Superior temporal gyrus (tissue), 1 donor: ENCODE measurements around the gene OR1E2.
"Not testable (repeated sequence)": the region's sequence is repeated elsewhere in the genome, so short reads cannot be mapped to it uniquely, and the experiment has no call there.

Source experiments
- DNase-seq: peaks from one replicate; pipeline ENCODE4 v3.0.0-alpha.2; 2016; ENCODE audit errors: extremely low spot score

The OR1E2 gene

GRCh38 chr17:3433741-3434140 lies at the start of gene OR1E2:
Gene OR1E2, minus strand, starts transcription at chr17:3433841. Its CDS starts 0 bp downstream, at chr17:3433841.
- DNase-seq, result no peak

DNA sequence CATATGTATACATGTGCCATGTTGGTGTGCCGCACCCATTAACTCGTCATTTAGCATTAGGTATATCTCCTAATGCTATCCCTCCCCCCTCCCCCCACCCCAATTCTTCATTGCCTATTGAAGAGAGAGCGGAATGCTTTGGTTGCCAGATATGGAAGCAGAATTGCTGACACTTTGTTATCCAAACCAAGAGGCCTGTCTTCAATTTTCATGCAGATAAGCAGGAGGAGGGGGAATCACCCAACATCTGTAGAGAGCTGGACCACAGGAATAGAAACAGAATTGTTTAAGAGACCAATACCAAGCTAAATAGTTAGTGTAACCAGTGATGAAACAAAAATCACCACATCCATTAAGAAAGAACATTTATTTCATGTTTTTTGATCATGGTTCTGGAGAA lies 49.2 kb upstream of the OR1E2 start:
- no peak for DNase-seq

GRCh38 chr17:3479988-3480387 lies 46.3 kb upstream of the OR1E2 start:
- DNase-seq, result no peak

GRCh38 chr17:3475812-3476610 lies 42.4 kb upstream of the OR1E2 start, which contains the start of gene ASPA:
Gene ASPA, plus strand, starts transcription at chr17:3475997. Its CDS starts 163 bp downstream, at chr17:3476160.
- DNase-seq, result peak; percentile 81

- peak; percentile 74 for DNase-seq
Observed at GRCh38 chr17:3475251-3475685, 41.6 kb upstream of the OR1E2 start.

GRCh38 chr17:3474212-3474611 lies 40.6 kb upstream of the OR1E2 start:
- DNase-seq, result peak; percentile 65

GRCh38 chr17:3472137-3472536 lies 38.5 kb upstream of the OR1E2 start:
- no peak for DNase-seq

GRCh38 chr17:3471599-3471998 lies 38.0 kb upstream of the OR1E2 start, which contains the start of gene SPATA22:
Gene SPATA22, minus strand, starts transcription at chr17:3471819. Its CDS starts 2,494 bp downstream, at chr17:3469325.
- no peak for DNase-seq

DNA sequence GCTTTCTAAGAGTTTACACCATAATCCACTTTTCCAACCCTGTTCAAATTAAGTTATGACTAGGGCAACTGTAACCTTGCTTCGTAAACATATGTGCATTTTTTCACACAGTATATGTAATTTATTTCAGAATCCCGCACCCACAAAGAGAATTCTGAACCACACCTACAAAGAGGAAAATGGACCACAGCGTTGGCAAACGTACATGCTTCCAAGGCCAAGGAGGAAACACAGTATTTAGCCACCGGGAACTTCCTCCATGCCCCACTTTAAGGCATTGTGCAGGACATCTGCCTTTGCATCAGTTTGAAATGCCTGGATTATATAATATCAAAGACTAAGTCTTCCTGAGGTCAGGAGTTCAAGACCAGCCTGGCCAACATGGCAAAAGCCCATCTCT lies 35.9 kb upstream of the OR1E2 start:
- no peak for DNase-seq

DNA sequence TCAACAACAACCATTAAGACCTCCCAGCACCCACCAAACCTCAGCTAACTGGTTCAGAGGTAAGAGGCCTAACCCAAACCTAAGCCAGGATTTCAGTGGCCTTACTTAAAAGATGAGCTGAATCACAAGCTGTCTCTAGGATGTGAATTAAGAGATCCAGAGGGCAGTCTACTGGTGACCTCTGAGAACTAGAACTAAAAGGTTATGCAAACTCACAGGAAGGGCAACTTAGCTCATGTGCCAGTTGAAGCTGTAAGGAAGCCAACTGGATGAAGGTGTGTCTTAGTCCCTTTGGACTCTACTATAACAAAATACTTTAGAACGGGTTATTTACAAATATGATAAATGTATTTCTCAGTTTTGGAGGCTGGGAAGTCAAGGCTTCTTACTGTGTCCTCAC lies 32.7 kb upstream of the OR1E2 start:
- not testable (repeated sequence) for DNase-seq

DNA sequence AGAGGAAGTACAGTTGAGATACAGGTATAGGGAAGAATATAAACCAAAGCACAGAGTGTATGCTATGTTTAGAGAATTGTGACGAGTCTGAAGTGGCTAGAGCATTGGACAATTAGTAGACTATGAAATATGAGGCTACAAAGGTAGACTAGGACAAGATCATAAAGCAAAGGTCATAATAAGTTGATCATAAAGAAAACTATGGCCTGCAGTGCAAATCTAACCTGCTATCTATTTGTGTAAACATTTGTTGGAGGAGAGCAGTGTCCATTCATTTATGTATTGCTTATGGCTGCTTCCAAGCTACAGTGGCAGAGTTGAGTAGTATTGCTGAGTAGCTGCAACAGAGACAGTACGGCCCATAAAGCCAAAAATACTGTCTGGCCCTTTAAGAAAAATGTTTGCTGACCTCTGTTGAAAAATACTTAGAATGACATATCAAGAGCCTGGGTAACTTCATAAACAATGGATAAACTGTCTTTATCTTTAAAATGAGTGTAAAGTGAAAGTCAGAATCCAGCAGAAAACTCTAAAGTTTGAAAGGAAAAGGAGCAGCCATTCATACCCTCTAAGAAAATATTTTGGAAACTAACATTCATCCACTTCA lies 14.5 kb upstream of the OR1E2 start:
- no peak for DNase-seq

- no peak for DNase-seq
Observed at GRCh38 chr17:3447625-3448024, 14.0 kb upstream of the OR1E2 start.

DNA sequence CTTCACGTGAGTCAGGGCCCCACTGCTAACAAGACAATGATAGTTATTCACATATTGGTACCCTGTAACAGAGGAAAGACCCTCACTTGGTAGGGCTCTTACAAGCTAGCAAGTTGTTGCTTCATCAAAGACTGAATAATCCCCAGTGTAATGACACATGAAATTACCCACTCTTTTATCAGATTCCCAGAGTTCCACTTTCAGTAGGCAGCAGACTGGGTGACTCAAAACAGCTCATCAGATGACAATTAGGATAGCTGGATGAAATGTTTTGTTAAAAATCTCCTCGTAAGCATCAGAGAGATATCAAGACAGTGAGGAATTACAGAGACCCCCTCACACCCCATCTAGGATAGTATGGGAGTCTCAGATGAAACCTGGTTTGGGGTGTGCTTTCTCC lies 6.8 kb upstream of the OR1E2 start:
- DNase-seq, result no peak

- DNase-seq, result no peak
Observed at GRCh38 chr17:3438368-3438767, 4.7 kb upstream of the OR1E2 start.

GRCh38 chr17:3433215-3433614 lies 426 bp downstream of the OR1E2 start:
- not testable (repeated sequence) for DNase-seq

DNA sequence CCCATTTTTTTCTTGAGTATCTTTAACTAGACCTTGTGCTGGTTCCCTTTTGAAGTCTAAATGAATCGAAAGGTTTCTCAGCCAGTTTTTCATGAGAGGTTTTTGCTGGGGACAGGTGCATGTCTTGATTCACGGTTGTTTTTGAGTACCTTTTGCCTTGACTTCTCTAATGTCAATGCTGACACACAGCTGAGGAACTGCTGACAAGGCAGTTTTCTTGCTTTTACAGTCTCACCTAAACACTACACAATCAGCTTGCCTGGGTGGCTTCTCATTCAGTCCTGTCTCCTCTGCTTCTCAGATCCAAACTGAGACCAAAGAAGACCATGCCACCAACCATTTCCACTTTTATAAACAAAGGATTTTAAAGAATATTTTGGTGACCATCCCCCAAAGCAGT lies 15.4 kb downstream of the OR1E2 start:
- DNase-seq, result no peak

DNA sequence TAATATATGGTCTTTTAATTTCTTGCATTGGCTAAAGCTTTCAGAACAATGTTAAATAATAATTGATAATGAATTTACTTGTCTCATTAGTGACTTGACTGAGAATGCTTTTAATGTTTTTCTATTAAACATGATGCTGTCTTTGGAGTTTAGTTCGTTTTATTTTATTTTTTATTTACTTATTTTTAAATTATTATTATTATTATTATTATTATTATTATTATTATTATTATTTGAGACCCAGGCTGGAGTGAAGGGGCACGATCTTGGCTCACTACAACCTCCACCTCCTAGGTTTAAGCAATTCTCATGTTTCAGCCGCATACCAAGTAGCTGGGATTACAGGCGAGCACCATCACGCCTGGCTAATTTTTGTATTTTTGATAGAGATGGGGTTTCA lies 18.0 kb downstream of the OR1E2 start:
- no peak for DNase-seq

GRCh38 chr17:3412216-3412615 lies 21.4 kb downstream of the OR1E2 start:
- DNase-seq, result not testable (repeated sequence)

DNA sequence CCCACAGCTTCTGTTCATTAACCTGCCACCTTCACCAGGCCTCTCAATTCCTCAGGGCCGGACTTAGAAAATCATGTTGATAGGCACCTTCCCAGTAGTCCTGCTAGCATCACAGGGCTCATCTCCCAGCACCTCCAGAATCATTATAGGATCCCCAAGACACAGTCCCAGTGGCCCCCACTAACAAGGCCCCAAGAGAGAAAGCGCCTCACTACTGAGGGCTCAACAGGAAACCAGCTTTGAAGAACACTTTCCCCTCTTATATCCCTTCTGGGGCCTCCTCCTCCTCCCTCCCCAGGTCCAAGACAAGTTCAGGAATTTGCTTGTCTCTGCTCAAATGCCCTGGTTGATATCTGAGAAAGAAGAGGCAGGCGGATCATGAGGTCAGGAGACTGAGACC lies 22.6 kb downstream of the OR1E2 start, which contains the start of gene OR3A3:
TSS of gene OR3A3 (plus strand) at position 301 of the 400 bp plus-strand sequence.
- no peak for DNase-seq

DNA sequence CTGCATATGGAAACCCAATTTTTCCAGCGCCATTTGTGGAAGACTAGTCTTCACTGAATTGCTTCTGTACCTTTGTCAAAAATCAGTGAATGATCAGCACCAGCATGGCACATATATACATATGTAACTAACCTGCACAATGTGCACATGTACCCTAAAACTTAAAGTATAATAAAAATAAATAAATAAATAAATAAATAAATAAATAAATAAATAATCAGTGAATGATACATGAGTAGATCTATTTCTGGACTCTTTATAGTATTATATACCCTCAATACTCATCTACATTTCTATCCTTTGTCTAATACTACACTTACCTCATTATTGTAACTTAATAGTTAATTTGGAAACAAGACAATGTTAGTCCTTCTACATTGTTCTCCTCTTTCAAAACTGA lies 29.8 kb downstream of the OR1E2 start:
- DNase-seq, result not testable (repeated sequence)

DNA sequence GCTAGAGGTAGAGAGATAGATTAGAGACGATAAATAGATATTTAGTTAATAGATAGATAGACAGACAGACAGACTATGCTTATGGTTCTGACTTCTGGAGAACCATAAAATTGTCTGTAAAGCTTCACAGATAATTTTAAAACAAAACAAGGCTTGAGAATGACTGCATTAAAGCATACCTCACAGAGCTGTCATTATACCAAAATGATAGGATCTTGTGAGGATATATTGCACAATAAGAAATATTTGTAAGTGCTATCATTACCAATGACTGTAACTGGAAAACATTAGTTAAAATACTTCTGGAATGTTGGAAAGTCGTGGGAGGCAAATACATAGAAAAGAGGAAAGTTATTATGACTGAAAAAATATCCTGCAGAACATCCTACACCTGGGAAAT lies 31.9 kb downstream of the OR1E2 start:
- DNase-seq, result no peak

DNA sequence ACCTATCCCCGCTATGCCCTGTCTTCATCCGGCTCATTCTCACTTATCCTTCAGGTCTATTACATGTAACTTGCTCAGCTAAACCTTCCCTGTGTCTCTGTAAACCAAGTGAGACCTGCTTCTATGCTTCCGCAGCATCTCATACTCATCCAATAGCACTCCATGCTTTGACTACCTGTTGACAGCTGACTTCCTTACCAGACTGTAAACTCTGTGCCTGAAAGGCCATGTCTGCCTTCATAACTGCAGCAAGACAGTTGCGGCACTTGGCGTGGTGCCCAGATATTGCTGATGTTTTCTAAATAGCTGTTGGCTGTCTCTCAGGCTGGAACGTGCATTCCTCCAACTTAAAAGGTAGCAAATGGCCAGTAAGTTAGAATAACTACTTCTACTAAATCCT lies 33.6 kb downstream of the OR1E2 start:
- DNase-seq, result no peak

DNA sequence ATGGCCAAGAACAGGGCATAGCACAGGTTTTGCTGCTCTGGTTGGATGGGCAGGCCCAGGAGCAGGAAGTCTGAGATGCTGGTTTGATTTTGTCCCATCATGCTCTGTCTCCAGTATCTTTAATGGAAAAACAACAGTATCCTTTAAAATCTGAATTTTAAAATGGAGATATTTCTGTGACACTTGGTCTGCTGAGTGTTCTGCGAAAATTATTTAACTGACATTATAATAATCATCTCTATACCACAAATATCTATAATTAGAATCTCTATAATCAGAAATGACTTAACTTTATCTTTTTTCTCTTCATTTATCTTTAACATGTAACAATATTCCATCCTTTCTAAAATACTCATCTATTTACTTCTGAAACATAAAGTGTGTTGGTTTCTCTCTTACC lies 35.3 kb downstream of the OR1E2 start, which contains the start of gene OR1E1:
TSS of gene OR1E1 (minus strand) at position 101 of the 400 bp plus-strand sequence. CDS start at position 101, 0 bp downstream.
- DNase-seq, result no peak
